ENCODE measurements around the gene GTF2A1L. TPM values are rescaled to one million over a fixed set of nuclear protein-coding genes. Genes with fewer than 3 reads are reported as not detected.
"Not testable (repeated sequence)": the region's sequence is repeated elsewhere in the genome, so short reads cannot be mapped to it uniquely, and the experiment has no call there.

The GTF2A1L gene
- total and polyA plus RNA-seq, 2 donors = 0.47 to 0.57 TPM

GRCh38 chr2:48685126-48685525 lies 67.5 kb downstream of the GTF2A1L start:
- Histone ChIP-seq H3K9me3 (ENCODE audit: control insufficient read depth in 2 of 2, insufficient read depth in 1 of 2, low read length in 1 of 2) (no peaks in the 10 kb centered on the region), H3K36me3 (ENCODE audit: control insufficient read depth in 2 of 2, insufficient read depth in 2 of 2, low read length in 1 of 2) (no peaks in the 10 kb centered on the region), H3K27ac (ENCODE audit: low read depth in 1 of 2, low read length in 1 of 2) (no peak overlapping the region), H3K4me3 (ENCODE audit: low read length in 2 of 2) (no peak overlapping the region), H3K4me1 (ENCODE audit: control insufficient read depth in 2 of 2, insufficient read depth in 2 of 2, low read length in 2 of 2) (no peaks in the 10 kb centered on the region), H3K27me3 (ENCODE audit: control insufficient read depth in 2 of 2, insufficient read depth in 1 of 2, low read length in 1 of 2) (no peaks in the 10 kb centered on the region)
- 97% methylated on average over 1 of the region's 1 CpG for WGBS
- DNase-seq (ENCODE audit: low read depth in 6 of 9, low spot score in 9 of 9) = no peak

- DNase-seq (ENCODE audit: low read depth in 6 of 9, low spot score in 9 of 9) = no peak
- no peak overlapping the region for H3K4me3 ChIP-seq (ENCODE audit: low read length in 2 of 2)
- H3K9me3 ChIP-seq (ENCODE audit: control insufficient read depth in 2 of 2, insufficient read depth in 1 of 2, low read length in 1 of 2) = no peaks in the 10 kb centered on the region
- no peaks in the 10 kb centered on the region for H3K27me3 ChIP-seq (ENCODE audit: control insufficient read depth in 2 of 2, insufficient read depth in 1 of 2, low read length in 1 of 2)
- no peak overlapping the region for H3K27ac ChIP-seq (ENCODE audit: low read depth in 1 of 2, low read length in 1 of 2)
- H3K36me3 ChIP-seq (ENCODE audit: control insufficient read depth in 2 of 2, insufficient read depth in 2 of 2, low read length in 1 of 2) = no peaks in the 10 kb centered on the region
- WGBS = 91% methylated on average over 3 of the region's 3 CpGs
- H3K4me1 ChIP-seq (ENCODE audit: control insufficient read depth in 2 of 2, insufficient read depth in 2 of 2, low read length in 2 of 2) = no peaks in the 10 kb centered on the region
These were observed 74.5 kb downstream of the GTF2A1L start for GRCh38 chr2:48691935-48692691.

- Histone ChIP-seq H3K9me3 (ENCODE audit: control insufficient read depth in 2 of 2, insufficient read depth in 1 of 2, low read length in 1 of 2) (no peaks in the 10 kb centered on the region), H3K4me1 (ENCODE audit: control insufficient read depth in 2 of 2, insufficient read depth in 2 of 2, low read length in 2 of 2) (no peaks in the 10 kb centered on the region), H3K4me3 (ENCODE audit: low read length in 2 of 2) (no peak overlapping the region), H3K36me3 (ENCODE audit: control insufficient read depth in 2 of 2, insufficient read depth in 2 of 2, low read length in 1 of 2) (no peaks in the 10 kb centered on the region), H3K27ac (ENCODE audit: low read depth in 1 of 2, low read length in 1 of 2) (no peak overlapping the region), H3K27me3 (ENCODE audit: control insufficient read depth in 2 of 2, insufficient read depth in 1 of 2, low read length in 1 of 2) (no peaks in the 10 kb centered on the region)
- 89% methylated on average over 4 of the region's 4 CpGs for WGBS
- no peak for DNase-seq (ENCODE audit: low read depth in 6 of 9, low spot score in 9 of 9)
These were observed 75.4 kb downstream of the GTF2A1L start for GRCh38 chr2:48693066-48693465.

- Histone ChIP-seq H3K9me3 (ENCODE audit: control insufficient read depth in 2 of 2, insufficient read depth in 1 of 2, low read length in 1 of 2) (no peaks in the 10 kb centered on the region), H3K4me3 (ENCODE audit: low read length in 2 of 2) (no peak overlapping the region), H3K4me1 (ENCODE audit: control insufficient read depth in 2 of 2, insufficient read depth in 2 of 2, low read length in 2 of 2) (no peaks in the 10 kb centered on the region), H3K27me3 (ENCODE audit: control insufficient read depth in 2 of 2, insufficient read depth in 1 of 2, low read length in 1 of 2) (no peaks in the 10 kb centered on the region), H3K36me3 (ENCODE audit: control insufficient read depth in 2 of 2, insufficient read depth in 2 of 2, low read length in 1 of 2) (no peaks in the 10 kb centered on the region), H3K27ac (ENCODE audit: low read depth in 1 of 2, low read length in 1 of 2) (no peak overlapping the region)
- 82% methylated on average over 3 of the region's 3 CpGs for WGBS
- DNase-seq (ENCODE audit: low read depth in 6 of 9, low spot score in 9 of 9) = no peak
These were observed 76.0 kb downstream of the GTF2A1L start for GRCh38 chr2:48693645-48694044.

GRCh38 chr2:48694149-48694548 lies 76.5 kb downstream of the GTF2A1L start:
- no peak for DNase-seq (ENCODE audit: low read depth in 6 of 9, low spot score in 9 of 9)
- no peaks in the 10 kb centered on the region for H3K9me3 ChIP-seq (ENCODE audit: control insufficient read depth in 2 of 2, insufficient read depth in 1 of 2, low read length in 1 of 2)
- 78% methylated on average over 3 of the region's 3 CpGs for WGBS
- H3K4me3 ChIP-seq (ENCODE audit: low read length in 2 of 2) = no peak overlapping the region
- no peaks in the 10 kb centered on the region for H3K27me3 ChIP-seq (ENCODE audit: control insufficient read depth in 2 of 2, insufficient read depth in 1 of 2, low read length in 1 of 2)
- no peak overlapping the region for H3K27ac ChIP-seq (ENCODE audit: low read depth in 1 of 2, low read length in 1 of 2)
- no peaks in the 10 kb centered on the region for H3K36me3 ChIP-seq (ENCODE audit: control insufficient read depth in 2 of 2, insufficient read depth in 2 of 2, low read length in 1 of 2)
- no peaks in the 10 kb centered on the region for H3K4me1 ChIP-seq (ENCODE audit: control insufficient read depth in 2 of 2, insufficient read depth in 2 of 2, low read length in 2 of 2)

GRCh38 chr2:48695991-48696390 lies 78.3 kb downstream of the GTF2A1L start:
- Histone ChIP-seq H3K4me3 (ENCODE audit: low read length in 2 of 2) (no peak overlapping the region), H3K4me1 (ENCODE audit: control insufficient read depth in 2 of 2, insufficient read depth in 2 of 2, low read length in 2 of 2) (no peaks in the 10 kb centered on the region), H3K9me3 (ENCODE audit: control insufficient read depth in 2 of 2, insufficient read depth in 1 of 2, low read length in 1 of 2) (no peaks in the 10 kb centered on the region), H3K27ac (ENCODE audit: low read depth in 1 of 2, low read length in 1 of 2) (no peak overlapping the region), H3K27me3 (ENCODE audit: control insufficient read depth in 2 of 2, insufficient read depth in 1 of 2, low read length in 1 of 2) (no peaks in the 10 kb centered on the region), H3K36me3 (ENCODE audit: control insufficient read depth in 2 of 2, insufficient read depth in 2 of 2, low read length in 1 of 2) (no peaks in the 10 kb centered on the region)
- DNase-seq (ENCODE audit: low read depth in 6 of 9, low spot score in 9 of 9) = no peak

GRCh38 chr2:48696881-48697280 lies 79.2 kb downstream of the GTF2A1L start:
- Histone ChIP-seq H3K9me3 (ENCODE audit: control insufficient read depth in 2 of 2, insufficient read depth in 1 of 2, low read length in 1 of 2) (no peaks in the 10 kb centered on the region), H3K27ac (ENCODE audit: low read depth in 1 of 2, low read length in 1 of 2) (no peak overlapping the region), H3K4me1 (ENCODE audit: control insufficient read depth in 2 of 2, insufficient read depth in 2 of 2, low read length in 2 of 2) (no peaks in the 10 kb centered on the region), H3K4me3 (ENCODE audit: low read length in 2 of 2) (no peak overlapping the region), H3K36me3 (ENCODE audit: control insufficient read depth in 2 of 2, insufficient read depth in 2 of 2, low read length in 1 of 2) (no peaks in the 10 kb centered on the region), H3K27me3 (ENCODE audit: control insufficient read depth in 2 of 2, insufficient read depth in 1 of 2, low read length in 1 of 2) (no peaks in the 10 kb centered on the region)
- WGBS = 81% methylated on average over 1 of the region's 1 CpG
- DNase-seq (ENCODE audit: low read depth in 6 of 9, low spot score in 9 of 9) = no peak

GRCh38 chr2:48699348-48699930 lies 81.8 kb downstream of the GTF2A1L start:
- no peak for DNase-seq (ENCODE audit: low read depth in 6 of 9, low spot score in 9 of 9)
- no peaks in the 10 kb centered on the region for H3K36me3 ChIP-seq (ENCODE audit: control insufficient read depth in 2 of 2, insufficient read depth in 2 of 2, low read length in 1 of 2)
- 81% methylated on average over 2 of the region's 2 CpGs for WGBS
- H3K4me1 ChIP-seq (ENCODE audit: control insufficient read depth in 2 of 2, insufficient read depth in 2 of 2, low read length in 2 of 2) = no peaks in the 10 kb centered on the region
- H3K4me3 ChIP-seq (ENCODE audit: low read length in 2 of 2) = no peak overlapping the region
- H3K27ac ChIP-seq (ENCODE audit: low read depth in 1 of 2, low read length in 1 of 2) = no peak overlapping the region
- H3K27me3 ChIP-seq (ENCODE audit: control insufficient read depth in 2 of 2, insufficient read depth in 1 of 2, low read length in 1 of 2) = no peaks in the 10 kb centered on the region
- no peaks in the 10 kb centered on the region for H3K9me3 ChIP-seq (ENCODE audit: control insufficient read depth in 2 of 2, insufficient read depth in 1 of 2, low read length in 1 of 2)

GRCh38 chr2:48703621-48704020 lies 86.0 kb downstream of the GTF2A1L start:
- not testable (repeated sequence) for H3K4me1 ChIP-seq (ENCODE audit: control insufficient read depth in 2 of 2, insufficient read depth in 2 of 2, low read length in 2 of 2); H3K27me3 ChIP-seq (ENCODE audit: control insufficient read depth in 2 of 2, insufficient read depth in 1 of 2, low read length in 1 of 2); H3K27ac ChIP-seq (ENCODE audit: low read depth in 1 of 2, low read length in 1 of 2); DNase-seq (ENCODE audit: low read depth in 6 of 9, low spot score in 9 of 9); H3K9me3 ChIP-seq (ENCODE audit: control insufficient read depth in 2 of 2, insufficient read depth in 1 of 2, low read length in 1 of 2); H3K4me3 ChIP-seq (ENCODE audit: low read length in 2 of 2); H3K36me3 ChIP-seq (ENCODE audit: control insufficient read depth in 2 of 2, insufficient read depth in 2 of 2, low read length in 1 of 2)
- WGBS = 96% methylated on average over 6 of the region's 6 CpGs
